ENCODE data around the gene MACROD1. TPM values are rescaled to one million over a fixed set of nuclear protein-coding genes. Genes with fewer than 3 reads are reported as not detected.

MACROD1 gene
- total and polyA plus RNA-seq, 2 of the 13 experiments (the other 11 are each of a cell fraction or from before 2014, with no cell fraction given) = 23.1 to 34.5 TPM

- TF ChIP-seq ZNF687 (CRISPR knock-in tag; IDR thresholded peaks at IDR 0.05) (peak; percentile 56), GTF3A (CRISPR knock-in tag; conservative IDR thresholded peaks at IDR 0.05) (no peak), HNF4G (IDR thresholded peaks at IDR 0.05; ENCODE audit: borderline replicate concordance, low read depth, low read length) (peak; percentile 52; the same call in 1 of the 2 replicates), HNF4G (CRISPR knock-in tag; IDR thresholded peaks at IDR 0.05; ENCODE audit: borderline replicate concordance, low read depth) (no peak), LCORL (IDR thresholded peaks at IDR 0.05) (no peak), LCORL (CRISPR knock-in tag; IDR thresholded peaks at IDR 0.05) (peak; percentile 43; the same call in 1 of the 2 replicates), XRCC5 (optimal IDR thresholded peaks at IDR 0.05; ENCODE audit: low read length) (peak; percentile 50), ZBTB37 (CRISPR knock-in tag; IDR thresholded peaks at IDR 0.05) (no peak), KMT2B (CRISPR knock-in tag; IDR thresholded peaks at IDR 0.05) (no peak), HNF4A (CRISPR knock-in tag; IDR thresholded peaks at IDR 0.05) (no peak), PPARG (CRISPR knock-in tag; conservative IDR thresholded peaks at IDR 0.05) (no peak), TEAD3 (CRISPR knock-in tag; optimal IDR thresholded peaks at IDR 0.05; ENCODE audit: borderline replicate concordance) (no peak), NFRKB (IDR thresholded peaks at IDR 0.05) (no peak), MAFF (IDR thresholded peaks at IDR 0.05; ENCODE audit: low read depth, low read length) (no peak), NR0B2 (CRISPR knock-in tag; IDR thresholded peaks at IDR 0.05) (no peak), RAD51 (IDR thresholded peaks at IDR 0.05; ENCODE audit: borderline replicate concordance) (no peak), KMT2A (CRISPR knock-in tag; IDR thresholded peaks at IDR 0.05) (no peak), STAG1 (CRISPR knock-in tag; IDR thresholded peaks at IDR 0.05) (peak; percentile 84), TGIF2 (CRISPR knock-in tag; IDR thresholded peaks at IDR 0.05) (no peak), KDM3A (CRISPR knock-in tag; IDR thresholded peaks at IDR 0.05; ENCODE audit: low read depth) (0 out of 2 replicates have a peak, but pooled peaks have one; percentile 24), ZNF530 (CRISPR knock-in tag; IDR thresholded peaks at IDR 0.05; ENCODE audit: low read depth) (no peak), ARNT2 (CRISPR knock-in tag; IDR thresholded peaks at IDR 0.05; ENCODE audit: low read depth) (no peak), ZNF329 (CRISPR knock-in tag; IDR thresholded peaks at IDR 0.05; ENCODE audit: low read depth) (no peak), MIER3 (CRISPR knock-in tag; IDR thresholded peaks at IDR 0.05; ENCODE audit: borderline replicate concordance) (no peak), HOMEZ (CRISPR knock-in tag; IDR thresholded peaks at IDR 0.05; ENCODE audit: low read depth) (no peak), RELA (CRISPR knock-in tag; IDR thresholded peaks at IDR 0.05) (no peak), ZNF709 (CRISPR knock-in tag; IDR thresholded peaks at IDR 0.05) (no peak)
Observed at GRCh38 chr11:64040684-64041322, 125.1 kb downstream of the MACROD1 start (continued).

Measured in HepG2 (cell line).